Astrocyte (in vitro differentiated cells and primary cell): ENCODE measurements around the gene LRRC4. TPM values are rescaled to one million over a fixed set of nuclear protein-coding genes. Genes with fewer than 3 reads are reported as not detected.

Source experiments
- DNase-seq: peaks from one replicate; pipeline ENCODE4 v3.0.0-alpha.2; 2010; ENCODE audit warnings: low read depth
- FAIRE-seq: peaks from 2 replicates; lab custom pipeline; 2011; peaks lifted over from hg19 to GRCh38; lab: Jason Lieb, UNC
- H2AFZ ChIP-seq: 2 replicates; pipeline ENCODE4 v1.6.0; 2012; ENCODE audit warnings: low read depth, low read length, inconsistent platforms
- H3K27ac ChIP-seq: 2 replicates; pipeline ENCODE4 v1.5.1; 2011; ENCODE audit warnings: low read depth, low read length, inconsistent platforms
- H3K27me3 ChIP-seq: 2 replicates; pipeline ENCODE4 v1.6.0; 2011; ENCODE audit warnings: low read length, inconsistent platforms; ENCODE audit not compliant: insufficient read depth
- H3K36me3 ChIP-seq: 2 replicates; pipeline ENCODE4 v1.5.1; 2011; ENCODE audit warnings: low read length, inconsistent platforms; ENCODE audit not compliant: insufficient read depth
- H3K4me1 ChIP-seq: 2 replicates; pipeline ENCODE4 v1.5.1; 2011; ENCODE audit warnings: low read length, inconsistent platforms; ENCODE audit not compliant: insufficient read depth
- H3K4me2 ChIP-seq: 2 replicates; pipeline ENCODE4 v1.6.0; 2012; ENCODE audit warnings: low read length, inconsistent platforms
- H3K4me3 ChIP-seq: 2 replicates; pipeline ENCODE4 v1.5.1; 2011; ENCODE audit warnings: low read depth, mild to moderate bottlenecking, low read length, inconsistent platforms; ENCODE audit not compliant: insufficient read depth
- H3K79me2 ChIP-seq: 2 replicates; pipeline ENCODE4 v1.6.0; 2012; ENCODE audit warnings: mild to moderate bottlenecking, low read length, inconsistent platforms; ENCODE audit not compliant: insufficient read depth
- H3K9ac ChIP-seq: 2 replicates; pipeline ENCODE4 v1.6.0; 2012; ENCODE audit warnings: mild to moderate bottlenecking, low read length, inconsistent platforms
- H3K9me3 ChIP-seq: 2 replicates; pipeline ENCODE4 v1.5.1; 2012; ENCODE audit warnings: low read depth, mild to moderate bottlenecking, low read length, inconsistent platforms; ENCODE audit not compliant: insufficient read depth
- H4K20me1 ChIP-seq: 2 replicates; pipeline ENCODE4 v1.6.0; 2012; ENCODE audit warnings: low read length, inconsistent platforms; ENCODE audit not compliant: insufficient read depth
- H3K27ac Mint-ChIP-seq: one replicate; pipeline ENCODE4 v1.8.0; 2021; ENCODE audit warnings: mild to moderate bottlenecking, mixed read lengths; ENCODE audit not compliant: unreplicated experiment
- H3K27me3 Mint-ChIP-seq: one replicate; pipeline ENCODE4 v1.8.0; 2021; ENCODE audit warnings: low read depth, mixed read lengths; ENCODE audit not compliant: unreplicated experiment
- H3K36me3 Mint-ChIP-seq: one replicate; pipeline ENCODE4 v1.8.0; 2021; ENCODE audit warnings: low read depth, mixed read lengths; ENCODE audit not compliant: unreplicated experiment
- H3K4me1 Mint-ChIP-seq: one replicate; pipeline ENCODE4 v1.8.0; 2021; ENCODE audit warnings: low read depth, mixed read lengths; ENCODE audit not compliant: unreplicated experiment
- H3K4me3 Mint-ChIP-seq: one replicate; pipeline ENCODE4 v1.8.0; 2021; ENCODE audit warnings: mild to moderate bottlenecking, moderate library complexity, mixed read lengths; ENCODE audit not compliant: unreplicated experiment
- H3K9me3 Mint-ChIP-seq: one replicate; pipeline ENCODE4 v1.8.0; 2021; ENCODE audit warnings: mild to moderate bottlenecking, mixed read lengths; ENCODE audit not compliant: unreplicated experiment
- CTCF ChIP-seq: IDR thresholded peaks from 2 replicates; pipeline ENCODE4 v1.5.1; 2011; ENCODE audit warnings: low read depth, mild to moderate bottlenecking, inconsistent platforms, low read length, moderate library complexity; ENCODE audit not compliant: insufficient read depth
- EZH2 ChIP-seq: IDR thresholded peaks from 2 replicates; pipeline ENCODE4 v1.6.1; 2012; ENCODE audit warnings: mild to moderate bottlenecking, low read length, inconsistent platforms; ENCODE audit not compliant: insufficient read depth
- total RNA-seq: library from RNA; stranded (reverse); gene quantifications from 2 replicates; pipeline ENCODE4 v1.2.1, GENCODE V29; 2021

LRRC4 gene
- total RNA-seq, 1 donor from 2014 or later = 4.4 TPM

DNA sequence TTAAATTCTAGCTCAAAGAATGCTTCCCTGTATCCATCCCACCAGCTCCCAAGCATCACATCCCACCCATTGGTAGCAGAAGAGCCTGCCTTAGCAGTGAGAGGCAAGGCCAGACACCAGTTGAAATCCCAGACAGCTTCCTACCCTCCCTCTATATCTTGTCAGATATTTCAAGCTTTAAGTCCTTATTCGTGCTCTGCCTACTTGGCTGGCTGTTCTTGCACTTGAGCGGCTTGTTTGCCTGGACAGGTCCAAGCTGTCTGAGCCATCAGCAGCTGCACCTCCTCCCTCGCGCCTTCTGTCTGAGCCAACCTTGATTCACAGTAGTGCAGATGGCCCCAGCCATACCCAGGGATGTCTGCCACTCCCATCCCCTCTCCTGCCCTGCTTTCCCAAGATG lies 16.4 kb downstream of the LRRC4 start:
- Histone ChIP-seq H3K79me2 (no peaks in the 10 kb centered on the region), H4K20me1 (peaks cover 97% of the 10 kb centered on the region), H3K27ac (no peak overlapping the region), H2AFZ (no peak overlapping the region), H3K4me1 (peaks cover 8% of the 10 kb centered on the region), H3K4me3 (no peak overlapping the region), H3K36me3 (no peaks in the 10 kb centered on the region), H3K4me2 (no peak overlapping the region), H3K9me3 (no peaks in the 10 kb centered on the region), H3K9ac (no peak overlapping the region), H3K27me3 (no peaks in the 10 kb centered on the region)
- Mint-ChIP-seq H3K4me3 (no peak overlapping the region), H3K4me1 (no peaks in the 10 kb centered on the region), H3K36me3 (peaks cover 19% of the 10 kb centered on the region), H3K9me3 (no peaks in the 10 kb centered on the region), H3K27ac (no peak overlapping the region), H3K27me3 (no peaks in the 10 kb centered on the region)
- FAIRE-seq (no peak), DNase-seq (no peak)
- no peak for TF ChIP-seq EZH2

- Histone ChIP-seq H3K27ac (no peak overlapping the region), H3K79me2 (no peaks in the 10 kb centered on the region), H2AFZ (no peak overlapping the region), H3K4me2 (no peak overlapping the region), H3K4me3 (no peak overlapping the region), H3K36me3 (no peaks in the 10 kb centered on the region), H3K27me3 (no peaks in the 10 kb centered on the region), H3K4me1 (no peaks in the 10 kb centered on the region), H3K9ac (no peak overlapping the region), H3K9me3 (no peaks in the 10 kb centered on the region), H4K20me1 (peaks cover 94% of the 10 kb centered on the region)
- Mint-ChIP-seq H3K4me3 (no peak overlapping the region), H3K36me3 (peaks cover 23% of the 10 kb centered on the region), H3K9me3 (no peaks in the 10 kb centered on the region), H3K4me1 (peaks cover under 1% of the 10 kb centered on the region), H3K27ac (no peak overlapping the region), H3K27me3 (no peaks in the 10 kb centered on the region)
- no peak for TF ChIP-seq EZH2
- TF ChIP-seq CTCF = no peak
- FAIRE-seq = no peak
- no peak for DNase-seq
Observed at GRCh38 chr7:128011131-128011661, 20.0 kb downstream of the LRRC4 start.

- Histone ChIP-seq H3K4me2 (no peak overlapping the region), H3K36me3 (peaks cover under 1% of the 10 kb centered on the region), H4K20me1 (peaks cover 95% of the 10 kb centered on the region), H3K27me3 (no peaks in the 10 kb centered on the region), H3K4me1 (no peaks in the 10 kb centered on the region), H3K79me2 (no peaks in the 10 kb centered on the region), H3K4me3 (no peak overlapping the region), H3K9ac (no peak overlapping the region), H3K9me3 (no peaks in the 10 kb centered on the region), H2AFZ (no peak overlapping the region), H3K27ac (no peak overlapping the region)
- peaks cover 28% of the 10 kb centered on the region for H3K36me3 Mint-ChIP-seq
- no peak overlapping the region for H3K27ac Mint-ChIP-seq
- DNase-seq (no peak), FAIRE-seq (no peak)
- no peak overlapping the region for H3K4me3 Mint-ChIP-seq
- TF ChIP-seq EZH2 (no peak), CTCF (no peak)
- peaks cover 7% of the 10 kb centered on the region for H3K4me1 Mint-ChIP-seq
- H3K9me3 Mint-ChIP-seq = no peaks in the 10 kb centered on the region
- no peaks in the 10 kb centered on the region for H3K27me3 Mint-ChIP-seq
Observed at GRCh38 chr7:128010391-128011127, 20.7 kb downstream of the LRRC4 start.
